OCI-LY7 (cell line): ENCODE measurements around the gene PCP2.

Experiments used
- EZH2phosphoT487 ChIP-seq: fragments of 200-600 bp; sonication (generic); IDR thresholded peaks from 2 replicates; pipeline ENCODE4 v1.6.1; 2018; ENCODE audit warnings: low read depth, borderline replicate concordance, mild to moderate bottlenecking, mixed run types, antibody characterized with exemption, low read length, moderate library complexity, mixed read lengths
- TF ChIP-seq, protein P1 (sequence below): fragments of 200-600 bp; sonication (generic); conservative IDR thresholded peaks from 2 replicates; pipeline ENCODE4 v1.5.1; 2014; ENCODE audit warnings: mild to moderate bottlenecking, antibody characterized with exemption, low read length, moderate library complexity, mixed read lengths

DNA sequence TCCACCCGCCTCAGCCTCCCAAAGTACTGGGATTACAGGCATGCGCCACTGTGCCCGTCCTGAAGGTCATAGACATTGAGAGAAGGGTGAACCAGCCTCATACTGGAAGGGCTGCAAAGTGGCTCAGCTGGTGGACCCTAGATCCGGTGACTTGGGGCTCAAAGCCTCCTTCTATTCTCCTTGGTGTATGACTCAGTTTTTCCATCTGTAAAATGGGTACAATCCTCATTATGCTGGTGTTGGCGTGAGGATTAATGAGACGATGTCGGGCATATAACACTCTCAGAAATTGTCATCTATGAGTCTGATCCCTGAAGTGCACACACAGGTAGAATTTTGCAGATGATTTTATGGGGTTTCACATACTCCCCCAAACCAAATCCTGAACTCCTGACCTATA lies 43.7 kb downstream of the PCP2 start:
- TF ChIP-seq, protein P1, sequence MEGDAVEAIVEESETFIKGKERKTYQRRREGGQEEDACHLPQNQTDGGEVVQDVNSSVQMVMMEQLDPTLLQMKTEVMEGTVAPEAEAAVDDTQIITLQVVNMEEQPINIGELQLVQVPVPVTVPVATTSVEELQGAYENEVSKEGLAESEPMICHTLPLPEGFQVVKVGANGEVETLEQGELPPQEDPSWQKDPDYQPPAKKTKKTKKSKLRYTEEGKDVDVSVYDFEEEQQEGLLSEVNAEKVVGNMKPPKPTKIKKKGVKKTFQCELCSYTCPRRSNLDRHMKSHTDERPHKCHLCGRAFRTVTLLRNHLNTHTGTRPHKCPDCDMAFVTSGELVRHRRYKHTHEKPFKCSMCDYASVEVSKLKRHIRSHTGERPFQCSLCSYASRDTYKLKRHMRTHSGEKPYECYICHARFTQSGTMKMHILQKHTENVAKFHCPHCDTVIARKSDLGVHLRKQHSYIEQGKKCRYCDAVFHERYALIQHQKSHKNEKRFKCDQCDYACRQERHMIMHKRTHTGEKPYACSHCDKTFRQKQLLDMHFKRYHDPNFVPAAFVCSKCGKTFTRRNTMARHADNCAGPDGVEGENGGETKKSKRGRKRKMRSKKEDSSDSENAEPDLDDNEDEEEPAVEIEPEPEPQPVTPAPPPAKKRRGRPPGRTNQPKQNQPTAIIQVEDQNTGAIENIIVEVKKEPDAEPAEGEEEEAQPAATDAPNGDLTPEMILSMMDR = no peak
- TF ChIP-seq EZH2phosphoT487 = no peak
